GM12892 (cell line): ENCODE results near the gene ECHS1.

ENCODE experiments used
- POLR2A ChIP-seq: IDR thresholded peaks from 2 replicates; pipeline ENCODE4 v1.6.1; 2011; ENCODE audit warnings: low read depth, low read length, control low read depth
- POLR2AphosphoS5 ChIP-seq: IDR thresholded peaks from 2 replicates; pipeline ENCODE4 v1.6.1; 2011; ENCODE audit warnings: low read depth, low read length, control low read depth
- TAF1 ChIP-seq: IDR thresholded peaks from 2 replicates; pipeline ENCODE4 v1.6.1; 2011; ENCODE audit warnings: low read depth, mild to moderate bottlenecking, control low read depth, low read length, borderline replicate concordance

DNA sequence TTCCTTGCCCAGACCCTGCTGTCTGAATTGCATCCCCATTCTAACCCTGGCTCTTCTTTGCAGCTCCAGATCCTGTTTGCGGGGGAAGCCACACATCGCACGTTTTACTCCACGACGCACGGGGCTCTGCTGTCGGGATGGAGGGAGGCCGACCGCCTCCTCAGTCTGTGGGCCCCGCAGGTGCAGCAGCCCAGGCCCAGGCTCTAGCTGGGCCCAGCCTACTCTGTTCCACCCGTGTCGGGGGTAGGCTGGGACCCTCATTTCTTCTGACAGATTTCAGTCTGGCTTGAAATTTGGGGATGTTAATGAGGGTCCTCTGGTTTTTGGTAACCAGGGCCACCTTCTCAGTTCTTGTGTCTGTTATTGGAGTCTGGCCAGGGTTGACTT is 18.1 kb upstream of the ECHS1 start:
- TF ChIP-seq POLR2A = no peak
- TF ChIP-seq POLR2AphosphoS5 = no peak
- TF ChIP-seq TAF1 = no peak
